ENCODE results near the gene SLC17A2.
"Not testable (repeated sequence)": the region's sequence is repeated elsewhere in the genome, so short reads cannot be mapped to it uniquely, and the experiment has no call there.

Gene SLC17A2

GRCh38 chr6:25960734-25961133 is 30.2 kb upstream of the SLC17A2 start:
- no peaks in the 10 kb centered on the region for H3K27me3 ChIP-seq (ENCODE audit: low read depth)
- no peak for DNase-seq (ENCODE audit: low spot score in 2 of 2)
- peaks cover 23% of the 10 kb centered on the region for H3K4me1 ChIP-seq
- no peaks in the 10 kb centered on the region; the same call in none of the 2 replicates for H3K36me3 ChIP-seq (replicated peaks)
- in situ Hi-C loops (cut with MboI; ENCODE audit: low sequenced_read_pairs): no loop called here
- H3K4me3 ChIP-seq: no peak overlapping the region
- 0 out of 2 replicates have a peak, but pooled peaks cover 2% of the 10 kb centered on the region for H3K9me3 ChIP-seq

- no peaks in the 10 kb centered on the region for H3K27me3 ChIP-seq (ENCODE audit: low read depth)
- in situ Hi-C loops (cut with MboI; ENCODE audit: low sequenced_read_pairs): no loop called here
- no peaks in the 10 kb centered on the region; the same call in 1 of the 2 replicates for H3K36me3 ChIP-seq (replicated peaks)
- H3K4me3 ChIP-seq: no peak overlapping the region
- H3K9me3 ChIP-seq: 0 out of 2 replicates have a peak, but pooled peaks cover 2% of the 10 kb centered on the region
- peaks cover 15% of the 10 kb centered on the region for H3K4me1 ChIP-seq
- DNase-seq (ENCODE audit: low spot score in 2 of 2): no peak
These were observed 29.5 kb upstream of the SLC17A2 start for GRCh38 chr6:25959890-25960536.

- 0 out of 2 replicates have a peak, but pooled peaks cover 2% of the 10 kb centered on the region for H3K9me3 ChIP-seq
- DNase-seq (ENCODE audit: low spot score in 2 of 2): no peak
- H3K36me3 ChIP-seq (replicated peaks): no peaks in the 10 kb centered on the region
- in situ Hi-C loops (cut with MboI; ENCODE audit: low sequenced_read_pairs): no loop called here
- peaks cover 5% of the 10 kb centered on the region for H3K4me1 ChIP-seq
- H3K4me3 ChIP-seq: no peak overlapping the region
- H3K27me3 ChIP-seq (ENCODE audit: low read depth): no peaks in the 10 kb centered on the region
These were observed 28.2 kb upstream of the SLC17A2 start for GRCh38 chr6:25958700-25959162.

- DNase-seq (ENCODE audit: low spot score in 2 of 2): no peak
- Histone ChIP-seq H3K4me1 (no peaks in the 10 kb centered on the region), H3K27me3 (ENCODE audit: low read depth) (no peaks in the 10 kb centered on the region), H3K9me3 (0 out of 2 replicates have a peak, but pooled peaks cover 2% of the 10 kb centered on the region), H3K36me3 (replicated peaks) (no peaks in the 10 kb centered on the region), H3K4me3 (no peak overlapping the region)
- in situ Hi-C loops (cut with MboI; ENCODE audit: low sequenced_read_pairs): no loop called here
These were observed 25.7 kb upstream of the SLC17A2 start for GRCh38 chr6:25956226-25956625.

- Histone ChIP-seq H3K4me3 (no peak overlapping the region), H3K4me1 (no peaks in the 10 kb centered on the region), H3K9me3 (no peaks in the 10 kb centered on the region), H3K36me3 (replicated peaks) (no peaks in the 10 kb centered on the region), H3K27me3 (ENCODE audit: low read depth) (no peaks in the 10 kb centered on the region)
- DNase-seq (ENCODE audit: low spot score in 2 of 2): no peak
- in situ Hi-C loops (cut with MboI; ENCODE audit: low sequenced_read_pairs): no loop called here
These were observed 24.3 kb upstream of the SLC17A2 start for GRCh38 chr6:25954756-25955155.

GRCh38 chr6:25953733-25954132 is 23.2 kb upstream of the SLC17A2 start:
- Histone ChIP-seq H3K4me1 (no peaks in the 10 kb centered on the region), H3K27me3 (ENCODE audit: low read depth) (no peaks in the 10 kb centered on the region), H3K4me3 (no peak overlapping the region), H3K36me3 (replicated peaks) (no peaks in the 10 kb centered on the region), H3K9me3 (no peaks in the 10 kb centered on the region)
- in situ Hi-C loops (cut with MboI; ENCODE audit: low sequenced_read_pairs): no loop called here
- DNase-seq (ENCODE audit: low spot score in 2 of 2): no peak

- H3K9me3 ChIP-seq: no peaks in the 10 kb centered on the region
- DNase-seq (ENCODE audit: low spot score in 2 of 2): no peak
- H3K27me3 ChIP-seq (ENCODE audit: low read depth): no peaks in the 10 kb centered on the region
- no peak overlapping the region for H3K4me3 ChIP-seq
- no peaks in the 10 kb centered on the region for H3K36me3 ChIP-seq (replicated peaks)
- in situ Hi-C loops (cut with MboI; ENCODE audit: low sequenced_read_pairs): no loop called here
- H3K4me1 ChIP-seq: no peaks in the 10 kb centered on the region
These were observed 22.0 kb upstream of the SLC17A2 start for GRCh38 chr6:25952535-25952934.

- no peaks in the 10 kb centered on the region for H3K27me3 ChIP-seq (ENCODE audit: low read depth)
- no peaks in the 10 kb centered on the region for H3K9me3 ChIP-seq
- H3K4me3 ChIP-seq: no peak overlapping the region
These were observed 21.0 kb upstream of the SLC17A2 start for GRCh38 chr6:25951296-25952032.

GRCh38 chr6:25950297-25950696 is 19.8 kb upstream of the SLC17A2 start:
- in situ Hi-C loops (cut with MboI; ENCODE audit: low sequenced_read_pairs): no loop called here
- H3K4me3 ChIP-seq: no peak overlapping the region
- no peaks in the 10 kb centered on the region for H3K27me3 ChIP-seq (ENCODE audit: low read depth)
- no peaks in the 10 kb centered on the region for H3K36me3 ChIP-seq (replicated peaks)
- DNase-seq (ENCODE audit: low spot score in 2 of 2): no peak
- no peaks in the 10 kb centered on the region for H3K9me3 ChIP-seq
- H3K4me1 ChIP-seq: no peaks in the 10 kb centered on the region

More at GRCh38 chr6:25951296-25952032, 21.0 kb upstream of the SLC17A2 start:
- H3K36me3 ChIP-seq (replicated peaks): no peaks in the 10 kb centered on the region
- in situ Hi-C loops (cut with MboI; ENCODE audit: low sequenced_read_pairs): no loop called here
- H3K4me1 ChIP-seq: no peaks in the 10 kb centered on the region
- DNase-seq (ENCODE audit: low spot score in 2 of 2): no peak

GRCh38 chr6:25949695-25950094 is 19.2 kb upstream of the SLC17A2 start:
- DNase-seq (ENCODE audit: low spot score in 2 of 2): no peak
- H3K27me3 ChIP-seq (ENCODE audit: low read depth): no peaks in the 10 kb centered on the region
- H3K36me3 ChIP-seq (replicated peaks): no peaks in the 10 kb centered on the region
- no peaks in the 10 kb centered on the region for H3K4me1 ChIP-seq
- in situ Hi-C loops (cut with MboI; ENCODE audit: low sequenced_read_pairs): no loop called here
- no peaks in the 10 kb centered on the region for H3K9me3 ChIP-seq
- no peak overlapping the region for H3K4me3 ChIP-seq

- H3K4me3 ChIP-seq; in situ Hi-C loops (cut with MboI; ENCODE audit: low sequenced_read_pairs); H3K9me3 ChIP-seq; H3K36me3 ChIP-seq (replicated peaks); H3K27me3 ChIP-seq (ENCODE audit: low read depth); DNase-seq (ENCODE audit: low spot score in 2 of 2); H3K4me1 ChIP-seq: not testable (repeated sequence)
These were observed 17.0 kb upstream of the SLC17A2 start for GRCh38 chr6:25947492-25947891.

- no peak for DNase-seq (ENCODE audit: low spot score in 2 of 2)
- no peaks in the 10 kb centered on the region for H3K4me1 ChIP-seq
- H3K4me3 ChIP-seq: no peak overlapping the region
- in situ Hi-C loops (cut with MboI; ENCODE audit: low sequenced_read_pairs): no loop called here
- H3K36me3 ChIP-seq (replicated peaks): no peaks in the 10 kb centered on the region
- H3K9me3 ChIP-seq: no peaks in the 10 kb centered on the region
- H3K27me3 ChIP-seq (ENCODE audit: low read depth): no peaks in the 10 kb centered on the region
These were observed 16.1 kb upstream of the SLC17A2 start for GRCh38 chr6:25946631-25947030.

- H3K27me3 ChIP-seq (ENCODE audit: low read depth); in situ Hi-C loops (cut with MboI; ENCODE audit: low sequenced_read_pairs); DNase-seq (ENCODE audit: low spot score in 2 of 2); H3K4me1 ChIP-seq; H3K36me3 ChIP-seq (replicated peaks); H3K9me3 ChIP-seq; H3K4me3 ChIP-seq: not testable (repeated sequence)
These were observed 15.2 kb upstream of the SLC17A2 start for GRCh38 chr6:25945738-25946137.
